ENCODE results near the gene CFAP46.

GRCh38 chr10:132788180-132788830, 154.1 kb downstream of the CFAP46 start:
- TF ChIP-seq CTCF (conservative IDR thresholded peaks at IDR 0.05; ENCODE audit: low read length) (no peak), EZH2phosphoT487 (IDR thresholded peaks at IDR 0.05; ENCODE audit: borderline replicate concordance) (no peak)
